Osteoblast (primary cell): ENCODE measurements around the gene RAB20. TPM values are rescaled to one million over a fixed set of nuclear protein-coding genes. Genes with fewer than 3 reads are reported as not detected.

Experiments used
- DNase-seq: peaks from one replicate; pipeline ENCODE4 v3.0.0; 2011; ENCODE audit warnings: low spot score, mixed read lengths; ENCODE audit not compliant: insufficient read length; ENCODE audit errors: missing footprints
- H2AFZ ChIP-seq: 2 replicates; pipeline ENCODE4 v1.6.0; 2011; ENCODE audit warnings: mild to moderate bottlenecking, low read length
- H3K27ac ChIP-seq: 2 replicates; pipeline ENCODE4 v1.5.1; 2011; ENCODE audit warnings: mild to moderate bottlenecking, low read depth, low read length, moderate library complexity
- H3K27me3 ChIP-seq: 2 replicates; pipeline ENCODE4 v1.6.0; 2012; ENCODE audit warnings: mild to moderate bottlenecking, control low read depth, inconsistent platforms, low read length, moderate library complexity; ENCODE audit not compliant: insufficient read depth
- H3K36me3 ChIP-seq: 2 replicates; pipeline ENCODE4 v1.5.1; 2011; ENCODE audit warnings: mild to moderate bottlenecking, low read length, control low read depth, moderate library complexity; ENCODE audit not compliant: insufficient read depth
- H3K4me1 ChIP-seq: 2 replicates; pipeline ENCODE4 v1.5.1; 2011; ENCODE audit warnings: mild to moderate bottlenecking, low read length, control low read depth, moderate library complexity; ENCODE audit not compliant: insufficient read depth
- H3K4me2 ChIP-seq: 2 replicates; pipeline ENCODE4 v1.6.0; 2011; ENCODE audit warnings: mild to moderate bottlenecking, low read length; ENCODE audit not compliant: insufficient read depth
- H3K4me3 ChIP-seq: fragments of 200-600 bp; sonication (generic); 3 replicates; pipeline ENCODE4 v1.5.1; 2012; ENCODE audit warnings: mild to moderate bottlenecking, low read length, inconsistent platforms; ENCODE audit not compliant: insufficient read depth
- H3K79me2 ChIP-seq: 2 replicates; pipeline ENCODE4 v1.6.0; 2012; ENCODE audit warnings: mild to moderate bottlenecking, low read length, control low read depth, inconsistent platforms; ENCODE audit not compliant: insufficient read depth
- H3K9me3 ChIP-seq: 2 replicates; pipeline ENCODE4 v1.5.1; 2011; ENCODE audit warnings: low read depth, low read length, control low read depth
- H4K20me1 ChIP-seq: 2 replicates; pipeline ENCODE4 v1.6.0; 2012; ENCODE audit warnings: mild to moderate bottlenecking, low read length, control low read depth; ENCODE audit not compliant: insufficient read depth
- CTCF ChIP-seq: IDR thresholded peaks from 2 replicates; pipeline ENCODE4 v1.5.1; 2011; ENCODE audit warnings: mild to moderate bottlenecking, low read depth, low read length, moderate library complexity; ENCODE audit errors: extremely low read depth
- total RNA-seq: library from RNA; depleted of rRNA; stranded (reverse); fragments of >200 nt; gene quantifications from 2 replicates; pipeline ENCODE4 v1.2.3, GENCODE V29; 2012

RAB20 gene
- total RNA-seq, 1 donor: 3.6 TPM

- H2AFZ ChIP-seq: peak overlapping the region; percentile 23
- no peaks in the 10 kb centered on the region for H3K79me2 ChIP-seq
- H3K36me3 ChIP-seq: no peaks in the 10 kb centered on the region
- H3K27me3 ChIP-seq: no peaks in the 10 kb centered on the region
- H3K9me3 ChIP-seq: no peaks in the 10 kb centered on the region
- DNase-seq: no peak
- H3K4me2 ChIP-seq: no peak overlapping the region
- no peak overlapping the region for H3K4me3 ChIP-seq
- H3K27ac ChIP-seq: no peak overlapping the region
- TF ChIP-seq CTCF: no peak
- H4K20me1 ChIP-seq: no peaks in the 10 kb centered on the region
- peaks cover 9% of the 10 kb centered on the region for H3K4me1 ChIP-seq
Observed at GRCh38 chr13:110541526-110541920, 20.0 kb downstream of the RAB20 start.

GRCh38 chr13:110540871-110541525 is 20.5 kb downstream of the RAB20 start:
- H3K27ac ChIP-seq: no peak overlapping the region
- DNase-seq: no peak
- peaks cover 4% of the 10 kb centered on the region for H3K4me1 ChIP-seq
- H2AFZ ChIP-seq: peak overlapping the region; percentile 23
- H3K4me2 ChIP-seq: no peak overlapping the region
- no peaks in the 10 kb centered on the region for H3K79me2 ChIP-seq
- H4K20me1 ChIP-seq: no peaks in the 10 kb centered on the region
- no peaks in the 10 kb centered on the region for H3K27me3 ChIP-seq
- no peaks in the 10 kb centered on the region for H3K9me3 ChIP-seq
- H3K4me3 ChIP-seq: no peak overlapping the region
- TF ChIP-seq CTCF: no peak
- no peaks in the 10 kb centered on the region for H3K36me3 ChIP-seq

GRCh38 chr13:110539894-110540293 is 21.6 kb downstream of the RAB20 start:
- H3K4me3 ChIP-seq: no peak overlapping the region
- no peaks in the 10 kb centered on the region for H4K20me1 ChIP-seq
- no peak overlapping the region for H3K4me2 ChIP-seq
- peaks cover 3% of the 10 kb centered on the region for H3K4me1 ChIP-seq
- H3K79me2 ChIP-seq: no peaks in the 10 kb centered on the region
- no peaks in the 10 kb centered on the region for H3K36me3 ChIP-seq
- peak; percentile 62 for DNase-seq
- H3K27ac ChIP-seq: no peak overlapping the region
- TF ChIP-seq CTCF: no peak
- no peaks in the 10 kb centered on the region for H3K27me3 ChIP-seq
- no peak overlapping the region for H2AFZ ChIP-seq
- H3K9me3 ChIP-seq: no peaks in the 10 kb centered on the region

GRCh38 chr13:110538632-110539031 is 22.9 kb downstream of the RAB20 start:
- Histone ChIP-seq H2AFZ (peak overlapping the region; percentile 79), H3K36me3 (no peaks in the 10 kb centered on the region), H3K27ac (no peak overlapping the region), H3K4me3 (no peak overlapping the region), H4K20me1 (no peaks in the 10 kb centered on the region), H3K79me2 (no peaks in the 10 kb centered on the region), H3K27me3 (no peaks in the 10 kb centered on the region), H3K4me2 (peak overlapping the region; percentile 57), H3K9me3 (no peaks in the 10 kb centered on the region), H3K4me1 (peaks cover 3% of the 10 kb centered on the region)
- TF ChIP-seq CTCF: no peak
- DNase-seq: peak; percentile 81
